OCI-LY1 (cell line): ENCODE data around the gene ANKHD1.
A peak's percentile ranks its signal among the peaks of the same experiment; 100 is the strongest.

Source experiments
- H2AFZ ChIP-seq: fragments of 200-600 bp; sonication (generic), shearing (Covaris generic); 2 replicates; pipeline ENCODE4 v1.6.0; 2014; ENCODE audit warnings: antibody characterized with exemption, mild to moderate bottlenecking, low read length
- H3F3A ChIP-seq: fragments of 200-600 bp; sonication (generic), shearing (Covaris generic); 2 replicates; pipeline ENCODE4 v1.6.0; 2014; ENCODE audit warnings: mild to moderate bottlenecking, antibody characterized with exemption, low read length, moderate library complexity; ENCODE audit not compliant: insufficient read depth
- H3K27ac ChIP-seq: fragments of 200-600 bp; sonication (generic); 2 replicates; pipeline ENCODE4 v1.5.1; 2014; ENCODE audit warnings: low read length, mixed run types, mild to moderate bottlenecking, low read depth; ENCODE audit not compliant: poor library complexity, severe bottlenecking
- H3K27me3 ChIP-seq: fragments of 200-600 bp; sonication (generic); 2 replicates; pipeline ENCODE4 v1.6.0; 2014; ENCODE audit warnings: antibody characterized with exemption, mild to moderate bottlenecking, low read length, moderate library complexity; ENCODE audit not compliant: insufficient read depth
- H3K36me3 ChIP-seq: fragments of 200-600 bp; sonication (generic); 2 replicates; pipeline ENCODE4 v1.6.1; 2014; ENCODE audit warnings: mild to moderate bottlenecking, antibody characterized with exemption, low read length, moderate library complexity, mixed read lengths; ENCODE audit not compliant: insufficient read depth
- H3K4me1 ChIP-seq: fragments of 200-600 bp; sonication (generic); 2 replicates; pipeline ENCODE4 v1.5.1; 2014; ENCODE audit warnings: mild to moderate bottlenecking, low read length, moderate library complexity; ENCODE audit not compliant: insufficient read depth, severe bottlenecking
- H3K4me2 ChIP-seq: fragments of 200-600 bp; sonication (generic), shearing (Covaris generic); 2 replicates; pipeline ENCODE4 v1.6.1; 2014; ENCODE audit warnings: low read length
- H3K4me3 ChIP-seq: fragments of 200-600 bp; sonication (generic); 2 replicates; pipeline ENCODE4 v1.5.1; 2014; ENCODE audit warnings: low read length, low read depth, mild to moderate bottlenecking, mixed read lengths; ENCODE audit not compliant: poor library complexity, severe bottlenecking
- H3K79me2 ChIP-seq: fragments of 200-600 bp; shearing (Covaris generic); 2 replicates; pipeline ENCODE4 v1.6.1; 2016; ENCODE audit warnings: mixed run types, low read length, mixed read lengths; ENCODE audit not compliant: insufficient read depth
- H3K9ac ChIP-seq: fragments of 200-600 bp; sonication (generic), shearing (Covaris generic); 2 replicates; pipeline ENCODE4 v1.6.1; 2014; ENCODE audit warnings: mild to moderate bottlenecking, low read length, mixed read lengths
- H3K9me2 ChIP-seq: fragments of 200-600 bp; sonication (generic), shearing (Covaris generic); 2 replicates; pipeline ENCODE4 v1.6.1; 2014; ENCODE audit warnings: low read depth, mild to moderate bottlenecking, low read length, mixed read lengths
- H3K9me3 ChIP-seq: fragments of 200-600 bp; shearing (Covaris generic); 2 replicates; pipeline ENCODE4 v1.6.1; 2014; ENCODE audit warnings: low read length, mixed read lengths
- H4K20me1 ChIP-seq: fragments of 200-600 bp; sonication (generic), shearing (Covaris generic); 2 replicates; pipeline ENCODE4 v1.6.0; 2016; ENCODE audit warnings: mild to moderate bottlenecking, low read length; ENCODE audit not compliant: insufficient read depth
- CTCF ChIP-seq: fragments of 200-600 bp; sonication (generic), shearing (Covaris generic); IDR thresholded peaks from 2 replicates; pipeline ENCODE4 v1.5.1; 2017; ENCODE audit warnings: mild to moderate bottlenecking, antibody characterized with exemption, low read length, moderate library complexity, mixed read lengths
- EZH2 ChIP-seq: fragments of 200-600 bp; sonication (generic), shearing (Covaris generic); IDR thresholded peaks from 2 replicates; pipeline ENCODE4 v1.8.0; 2017; ENCODE audit warnings: borderline replicate concordance, mixed run types, mild to moderate bottlenecking, antibody characterized with exemption, low read length, moderate library complexity, mixed read lengths

The ANKHD1 gene

DNA sequence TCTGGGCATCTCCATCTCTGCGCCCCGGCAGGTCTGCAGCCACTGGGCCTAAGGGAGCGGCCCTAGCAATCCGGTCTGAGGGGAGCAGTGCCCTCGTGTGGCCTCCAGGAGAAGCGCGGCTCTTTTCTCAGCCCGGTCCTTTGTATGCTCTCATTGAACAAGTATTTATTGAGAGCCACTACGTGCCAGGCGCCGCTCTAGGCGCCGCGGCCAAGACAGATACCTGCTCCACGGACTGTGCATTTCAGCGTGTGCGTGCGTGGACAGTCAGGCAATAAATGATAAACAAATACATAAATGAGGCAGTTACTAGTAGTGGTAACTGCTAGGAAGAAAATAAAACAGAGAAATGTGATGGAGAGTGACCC is 43.9 kb upstream of the ANKHD1 start:
- no peaks in the 10 kb centered on the region for H3K79me2 ChIP-seq
- H3K27me3 ChIP-seq: no peaks in the 10 kb centered on the region
- no peaks in the 10 kb centered on the region for H4K20me1 ChIP-seq
- H3K9me3 ChIP-seq: no peaks in the 10 kb centered on the region
- H2AFZ ChIP-seq: no peak overlapping the region
- no peaks in the 10 kb centered on the region for H3K9me2 ChIP-seq
- no peak overlapping the region for H3K4me3 ChIP-seq
- TF ChIP-seq CTCF: peak; percentile 96
- no peak for TF ChIP-seq EZH2
- no peak overlapping the region for H3K27ac ChIP-seq
- H3K4me1 ChIP-seq: peaks cover 21% of the 10 kb centered on the region
- no peaks in the 10 kb centered on the region for H3F3A ChIP-seq
- H3K9ac ChIP-seq: no peak overlapping the region
- no peaks in the 10 kb centered on the region for H3K36me3 ChIP-seq
- H3K4me2 ChIP-seq: peak overlapping the region; percentile 44

- Histone ChIP-seq H3K36me3 (no peaks in the 10 kb centered on the region), H3K4me2 (no peak overlapping the region), H3K27me3 (no peaks in the 10 kb centered on the region), H3K79me2 (no peaks in the 10 kb centered on the region), H3K4me1 (peaks cover 25% of the 10 kb centered on the region), H3K27ac (no peak overlapping the region), H2AFZ (no peak overlapping the region), H3K4me3 (no peak overlapping the region), H3K9ac (no peak overlapping the region), H3F3A (no peaks in the 10 kb centered on the region), H3K9me2 (no peaks in the 10 kb centered on the region), H4K20me1 (no peaks in the 10 kb centered on the region), H3K9me3 (no peaks in the 10 kb centered on the region)
- TF ChIP-seq EZH2 (no peak), CTCF (peak; percentile 22; the same call in 1 of the 2 replicates)
These were observed 42.8 kb upstream of the ANKHD1 start for GRCh38 chr5:140358738-140359310.

GRCh38 chr5:140360101-140360500 is 41.5 kb upstream of the ANKHD1 start, which contains the start of gene SLC4A9:
SLC4A9 (plus strand) TSS chr5:140360194; CDS start chr5:140360237, 43 bp downstream.
- Histone ChIP-seq H3K27ac (no peak within 1 kb of the TSS), H2AFZ (no peak within 1 kb of the TSS), H3K4me1 (peaks cover 22% of the 10 kb centered on the region), H3K79me2 (no peaks in the 10 kb centered on the region), H3K9me3 (no peaks in the 10 kb centered on the region), H3K27me3 (no peaks in the 10 kb centered on the region), H3K9ac (no peak within 1 kb of the TSS), H3K4me3 (no peak within 1 kb of the TSS), H4K20me1 (no peaks in the 10 kb centered on the region), H3K36me3 (no peaks in the 10 kb centered on the region), H3F3A (no peaks in the 10 kb centered on the region), H3K9me2 (no peaks in the 10 kb centered on the region), H3K4me2 (no peak within 1 kb of the TSS)
- no peak for TF ChIP-seq EZH2
- TF ChIP-seq CTCF: no peak
